Osteoblast (primary cell): ENCODE measurements around the gene ZNF792. TPM values are rescaled to one million over a fixed set of nuclear protein-coding genes. Genes with fewer than 3 reads are reported as not detected.

Source experiments
- DNase-seq: peaks from one replicate; pipeline ENCODE4 v3.0.0; 2011; ENCODE audit warnings: low spot score, mixed read lengths; ENCODE audit not compliant: insufficient read length; ENCODE audit errors: missing footprints
- H2AFZ ChIP-seq: 2 replicates; pipeline ENCODE4 v1.6.0; 2011; ENCODE audit warnings: mild to moderate bottlenecking, low read length
- H3K27ac ChIP-seq: 2 replicates; pipeline ENCODE4 v1.5.1; 2011; ENCODE audit warnings: mild to moderate bottlenecking, low read depth, low read length, moderate library complexity
- H3K27me3 ChIP-seq: 2 replicates; pipeline ENCODE4 v1.6.0; 2012; ENCODE audit warnings: mild to moderate bottlenecking, control low read depth, inconsistent platforms, low read length, moderate library complexity; ENCODE audit not compliant: insufficient read depth
- H3K36me3 ChIP-seq: 2 replicates; pipeline ENCODE4 v1.5.1; 2011; ENCODE audit warnings: mild to moderate bottlenecking, low read length, control low read depth, moderate library complexity; ENCODE audit not compliant: insufficient read depth
- H3K4me1 ChIP-seq: 2 replicates; pipeline ENCODE4 v1.5.1; 2011; ENCODE audit warnings: mild to moderate bottlenecking, low read length, control low read depth, moderate library complexity; ENCODE audit not compliant: insufficient read depth
- H3K4me2 ChIP-seq: 2 replicates; pipeline ENCODE4 v1.6.0; 2011; ENCODE audit warnings: mild to moderate bottlenecking, low read length; ENCODE audit not compliant: insufficient read depth
- H3K4me3 ChIP-seq: fragments of 200-600 bp; sonication (generic); 3 replicates; pipeline ENCODE4 v1.5.1; 2012; ENCODE audit warnings: mild to moderate bottlenecking, low read length, inconsistent platforms; ENCODE audit not compliant: insufficient read depth
- H3K79me2 ChIP-seq: 2 replicates; pipeline ENCODE4 v1.6.0; 2012; ENCODE audit warnings: mild to moderate bottlenecking, low read length, control low read depth, inconsistent platforms; ENCODE audit not compliant: insufficient read depth
- H3K9me3 ChIP-seq: 2 replicates; pipeline ENCODE4 v1.5.1; 2011; ENCODE audit warnings: low read depth, low read length, control low read depth
- H4K20me1 ChIP-seq: 2 replicates; pipeline ENCODE4 v1.6.0; 2012; ENCODE audit warnings: mild to moderate bottlenecking, low read length, control low read depth; ENCODE audit not compliant: insufficient read depth
- total RNA-seq: library from RNA; depleted of rRNA; stranded (reverse); fragments of >200 nt; gene quantifications from 2 replicates; pipeline ENCODE4 v1.2.3, GENCODE V29; 2012
- TF ChIP-seq, protein P1 (sequence below): IDR thresholded peaks from 2 replicates; pipeline ENCODE4 v1.5.1; 2011; ENCODE audit warnings: mild to moderate bottlenecking, low read depth, low read length, moderate library complexity; ENCODE audit errors: extremely low read depth

The ZNF792 gene
- total RNA-seq, 1 donor: 6.2 TPM

DNA sequence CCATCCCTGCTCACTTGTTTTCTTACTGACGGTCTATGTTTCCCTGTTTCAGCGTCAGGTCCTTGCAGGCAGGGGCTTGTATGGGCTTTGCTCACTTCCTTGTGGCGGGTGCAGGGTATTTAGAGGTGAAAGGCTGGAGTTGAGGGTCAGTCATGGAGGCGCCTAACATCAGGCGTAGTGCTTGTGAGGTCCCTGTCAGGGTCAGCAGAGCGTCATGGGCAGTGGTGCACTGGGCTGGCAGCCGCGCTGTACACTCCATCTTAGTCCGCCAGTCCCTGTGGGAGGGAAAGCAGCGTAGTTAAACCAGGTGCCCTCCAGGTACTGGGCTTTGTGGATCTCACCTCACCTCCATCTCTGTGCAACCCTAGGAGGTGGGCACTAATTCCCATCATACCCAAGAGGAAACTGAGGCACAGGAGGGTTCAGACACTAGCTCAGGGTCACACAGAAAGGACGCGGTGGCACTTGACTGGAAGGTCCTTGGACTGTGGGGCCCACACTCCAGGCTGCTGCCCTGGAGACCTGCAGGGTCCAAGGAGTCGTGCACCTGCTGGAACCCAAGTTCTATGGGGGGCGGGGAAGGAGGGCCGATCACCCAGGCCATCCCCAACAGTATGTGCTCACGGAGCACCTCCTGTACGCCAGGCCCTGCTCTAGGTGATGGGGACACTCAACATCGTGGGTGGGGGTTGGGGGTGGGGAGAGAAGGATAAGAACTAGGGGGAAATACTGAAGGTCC lies 40.7 kb upstream of the ZNF792 start:
- Histone ChIP-seq H3K4me3 (no peak overlapping the region), H4K20me1 (peaks cover 53% of the 10 kb centered on the region), H3K36me3 (peaks cover 11% of the 10 kb centered on the region), H3K27me3 (no peaks in the 10 kb centered on the region), H3K4me2 (no peak overlapping the region), H2AFZ (no peak overlapping the region), H3K79me2 (peaks cover 59% of the 10 kb centered on the region), H3K27ac (no peak overlapping the region), H3K9me3 (no peaks in the 10 kb centered on the region), H3K4me1 (peaks cover 29% of the 10 kb centered on the region)
- TF ChIP-seq, protein P1, sequence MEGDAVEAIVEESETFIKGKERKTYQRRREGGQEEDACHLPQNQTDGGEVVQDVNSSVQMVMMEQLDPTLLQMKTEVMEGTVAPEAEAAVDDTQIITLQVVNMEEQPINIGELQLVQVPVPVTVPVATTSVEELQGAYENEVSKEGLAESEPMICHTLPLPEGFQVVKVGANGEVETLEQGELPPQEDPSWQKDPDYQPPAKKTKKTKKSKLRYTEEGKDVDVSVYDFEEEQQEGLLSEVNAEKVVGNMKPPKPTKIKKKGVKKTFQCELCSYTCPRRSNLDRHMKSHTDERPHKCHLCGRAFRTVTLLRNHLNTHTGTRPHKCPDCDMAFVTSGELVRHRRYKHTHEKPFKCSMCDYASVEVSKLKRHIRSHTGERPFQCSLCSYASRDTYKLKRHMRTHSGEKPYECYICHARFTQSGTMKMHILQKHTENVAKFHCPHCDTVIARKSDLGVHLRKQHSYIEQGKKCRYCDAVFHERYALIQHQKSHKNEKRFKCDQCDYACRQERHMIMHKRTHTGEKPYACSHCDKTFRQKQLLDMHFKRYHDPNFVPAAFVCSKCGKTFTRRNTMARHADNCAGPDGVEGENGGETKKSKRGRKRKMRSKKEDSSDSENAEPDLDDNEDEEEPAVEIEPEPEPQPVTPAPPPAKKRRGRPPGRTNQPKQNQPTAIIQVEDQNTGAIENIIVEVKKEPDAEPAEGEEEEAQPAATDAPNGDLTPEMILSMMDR: no peak
- peak; percentile 73 for DNase-seq

DNA sequence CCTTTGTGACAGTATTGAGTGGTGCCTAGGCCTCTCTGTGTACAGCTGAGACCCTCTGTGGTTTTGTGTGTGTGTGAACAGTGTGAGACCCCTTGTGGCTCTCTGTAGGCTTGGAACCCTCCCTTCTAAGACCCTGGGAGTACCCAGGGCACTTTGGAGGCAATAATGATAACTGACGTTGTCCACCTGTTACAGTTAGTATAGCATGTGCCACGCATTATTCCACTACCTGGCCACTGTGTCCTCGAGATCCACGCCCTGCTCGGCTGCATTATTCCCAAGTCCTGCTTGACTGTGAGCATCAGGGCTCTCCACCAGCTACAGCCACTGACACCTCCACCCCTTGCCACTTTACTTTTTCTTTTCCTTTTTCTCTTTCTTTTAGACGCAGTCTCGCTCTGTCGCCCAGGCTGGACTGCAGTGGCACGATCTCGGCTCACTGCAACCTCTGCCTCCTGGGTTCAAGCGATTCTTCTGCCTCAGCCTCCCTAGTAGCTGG lies 38.1 kb upstream of the ZNF792 start:
- no peak overlapping the region for H2AFZ ChIP-seq
- H3K4me1 ChIP-seq: peaks cover 36% of the 10 kb centered on the region
- H3K9me3 ChIP-seq: no peaks in the 10 kb centered on the region
- H4K20me1 ChIP-seq: peaks cover 48% of the 10 kb centered on the region
- peaks cover 60% of the 10 kb centered on the region for H3K79me2 ChIP-seq
- no peak overlapping the region for H3K4me3 ChIP-seq
- TF ChIP-seq, protein P1: no peak
- no peaks in the 10 kb centered on the region for H3K27me3 ChIP-seq
- no peak overlapping the region for H3K27ac ChIP-seq
- H3K4me2 ChIP-seq: peak overlapping the region; percentile 97
- H3K36me3 ChIP-seq: peaks cover 2% of the 10 kb centered on the region
- no peak for DNase-seq

DNA sequence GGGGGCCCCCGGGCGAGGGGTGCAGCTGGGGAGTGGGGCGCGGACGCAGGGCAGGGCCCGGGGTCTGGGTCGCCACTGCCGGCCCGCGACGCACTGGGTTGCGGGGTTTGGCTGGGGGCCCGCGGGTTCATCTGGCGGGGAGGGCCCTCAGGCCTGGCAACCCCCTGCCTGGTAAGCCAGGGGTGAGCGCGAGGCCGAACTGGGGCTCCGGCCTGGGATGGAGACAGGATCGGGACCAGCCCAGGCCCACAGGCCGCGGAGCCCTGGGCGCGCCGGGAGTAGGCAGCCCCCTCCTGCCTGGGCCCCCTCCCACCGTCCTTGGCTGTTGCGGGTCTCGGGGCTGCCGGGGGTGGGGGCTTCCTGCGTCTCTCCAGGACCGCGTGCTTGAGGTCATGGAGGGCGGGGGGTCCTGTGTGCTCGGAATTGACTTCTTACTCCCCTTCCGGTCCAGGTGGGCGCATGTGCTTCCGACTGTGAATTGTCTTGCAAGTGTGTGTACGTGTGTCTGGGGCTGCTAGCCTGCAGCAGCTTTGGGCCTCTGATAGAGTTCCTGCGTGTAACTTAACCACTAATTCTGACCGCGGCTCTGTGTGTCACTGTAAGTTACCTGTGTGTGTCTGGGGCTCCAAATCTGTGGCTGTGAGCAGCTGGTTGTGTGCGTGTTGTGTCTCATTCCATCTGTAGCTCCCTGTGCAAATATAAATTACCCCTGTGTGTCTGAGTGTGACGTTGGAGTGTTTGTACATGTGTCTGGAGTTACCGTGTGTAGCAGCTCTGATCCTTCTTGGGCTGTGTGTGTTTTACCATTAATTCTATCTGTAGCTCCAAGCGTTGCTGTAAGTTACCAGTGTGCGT lies 36.8 kb upstream of the ZNF792 start:
- Histone ChIP-seq H3K27ac (peak overlapping the region; percentile 61), H3K4me2 (peak overlapping the region; percentile 97), H3K4me1 (peaks cover 24% of the 10 kb centered on the region), H3K79me2 (peaks cover 55% of the 10 kb centered on the region), H3K36me3 (peaks cover 2% of the 10 kb centered on the region), H3K4me3 (peak overlapping the region; percentile 82), H4K20me1 (peaks cover 40% of the 10 kb centered on the region), H3K9me3 (no peaks in the 10 kb centered on the region), H2AFZ (no peak overlapping the region), H3K27me3 (no peaks in the 10 kb centered on the region)
- DNase-seq: peak; percentile 94
- TF ChIP-seq, protein P1: no peak

DNA sequence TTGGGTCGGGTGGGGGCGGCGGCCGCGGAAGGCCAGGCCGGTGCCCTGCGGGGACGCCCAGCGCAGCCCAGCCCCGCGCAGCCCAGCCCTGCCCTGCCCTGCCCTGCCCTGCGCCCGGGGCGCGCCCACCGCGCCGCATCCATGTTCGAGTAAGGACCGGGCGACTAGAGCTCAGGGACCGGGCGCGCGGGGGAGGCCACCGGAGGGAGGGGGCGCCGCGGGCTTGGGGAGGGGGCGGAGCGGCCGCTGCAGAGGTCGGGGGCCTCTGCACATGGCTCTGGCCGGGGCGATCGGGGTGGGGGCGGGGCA lies 36.3 kb upstream of the ZNF792 start:
- Histone ChIP-seq H3K9me3 (no peaks in the 10 kb centered on the region), H3K36me3 (peaks cover 2% of the 10 kb centered on the region), H3K27ac (no peak overlapping the region), H3K4me1 (peaks cover 19% of the 10 kb centered on the region), H4K20me1 (peaks cover 34% of the 10 kb centered on the region), H3K27me3 (no peaks in the 10 kb centered on the region), H2AFZ (no peak overlapping the region), H3K4me3 (peak overlapping the region; percentile 82), H3K4me2 (peak overlapping the region; percentile 97), H3K79me2 (peaks cover 51% of the 10 kb centered on the region)
- TF ChIP-seq, protein P1: no peak
- no peak for DNase-seq
